Glomerular visceral epithelial cell (primary cell): ENCODE results near the gene MAT2A.
A peak's percentile ranks its signal among the peaks of the same experiment; 100 is the strongest.
"Not testable (repeated sequence)": the region's sequence is repeated elsewhere in the genome, so short reads cannot be mapped to it uniquely, and the experiment has no call there.

Source experiments
- DNase-seq: peaks from one replicate; pipeline ENCODE4 v3.0.0-alpha.2; 2016; ENCODE audit errors: extremely low spot score

Gene MAT2A

DNA sequence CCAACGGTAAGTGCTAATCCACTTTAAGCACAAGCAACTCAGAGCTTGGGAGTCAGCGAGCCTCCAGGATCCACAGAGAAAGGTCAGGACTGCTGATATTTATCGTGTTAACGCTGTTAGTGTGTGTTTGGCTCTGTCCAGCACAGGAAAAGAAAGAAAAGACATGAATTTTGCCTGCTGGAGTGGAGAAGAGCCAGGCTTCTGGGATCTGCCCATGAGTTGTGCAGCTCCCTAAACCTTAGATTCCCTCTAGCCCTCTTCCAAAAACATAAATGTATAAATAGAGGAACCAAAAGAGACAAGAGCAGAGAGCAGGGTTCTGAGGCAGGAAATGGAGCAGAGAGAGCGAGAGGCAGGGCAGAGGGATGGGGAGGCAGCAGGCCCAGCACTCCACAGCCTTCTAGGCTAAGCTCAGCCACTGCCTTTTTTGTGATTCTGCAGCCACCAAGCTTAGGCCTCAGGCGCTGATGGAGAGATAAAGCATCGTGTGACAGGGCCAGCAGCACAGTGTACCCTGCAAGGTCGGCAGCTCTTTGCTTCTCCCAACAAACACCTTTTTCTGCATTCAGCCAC lies 14.5 kb upstream of the MAT2A start:
- DNase-seq = no peak

DNA sequence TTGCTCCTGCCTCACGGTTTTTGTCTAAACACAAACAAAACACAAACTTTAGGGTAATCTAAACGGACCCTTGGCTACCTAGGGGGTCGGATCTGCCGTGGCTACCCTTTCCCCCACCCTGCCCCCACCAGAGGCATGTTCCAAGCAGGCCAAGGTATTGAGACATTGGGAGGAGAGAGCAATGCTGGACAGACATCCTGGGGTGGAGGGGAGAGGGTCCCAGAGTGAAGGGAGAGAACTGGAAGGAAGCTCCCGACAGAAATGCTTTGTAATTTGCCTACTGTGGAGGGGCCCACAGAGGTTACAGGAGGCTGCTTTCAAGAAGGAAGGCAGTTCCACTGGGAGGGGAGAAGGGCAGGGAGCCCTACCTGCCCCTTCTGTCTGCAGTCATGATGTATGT lies 13.9 kb upstream of the MAT2A start:
- DNase-seq = no peak

DNA sequence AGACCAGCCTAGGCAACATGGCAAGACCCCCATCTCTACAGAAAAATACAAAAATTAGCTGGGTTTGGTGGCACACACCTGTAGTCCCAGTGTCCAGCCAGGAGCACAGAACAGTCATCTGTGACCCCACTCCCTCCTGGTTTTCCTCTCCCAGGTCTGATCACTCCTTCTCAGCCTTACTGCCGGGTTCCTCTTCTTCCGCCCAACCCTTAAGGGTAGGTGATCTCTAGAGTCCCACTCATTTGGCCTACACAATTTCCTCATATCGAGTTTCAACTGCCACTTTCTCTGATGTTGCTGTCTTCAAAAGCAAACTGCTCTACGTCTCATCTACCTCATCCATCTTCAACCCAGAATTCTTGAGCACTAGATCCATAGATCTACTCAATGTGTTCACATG lies 13.4 kb upstream of the MAT2A start:
- no peak for DNase-seq

DNA sequence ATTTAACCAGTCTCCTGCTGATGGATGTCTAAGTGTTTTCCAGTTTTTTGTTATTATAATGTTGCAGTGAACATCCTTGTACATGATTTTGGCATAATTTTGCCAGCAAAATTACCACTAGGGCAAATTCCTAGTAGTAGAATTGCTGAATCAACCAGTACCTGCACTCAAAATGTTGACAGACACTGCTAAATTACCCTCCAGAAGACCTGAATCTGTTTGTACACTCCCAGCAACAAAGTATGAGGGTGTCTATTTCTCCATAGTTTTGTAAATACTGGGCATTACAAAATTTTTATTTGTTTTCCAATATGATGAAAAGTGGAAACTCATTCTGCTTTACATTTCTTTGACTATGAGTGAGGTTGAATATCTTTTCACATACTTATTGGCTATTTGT lies 11.2 kb upstream of the MAT2A start:
- no peak for DNase-seq

DNA sequence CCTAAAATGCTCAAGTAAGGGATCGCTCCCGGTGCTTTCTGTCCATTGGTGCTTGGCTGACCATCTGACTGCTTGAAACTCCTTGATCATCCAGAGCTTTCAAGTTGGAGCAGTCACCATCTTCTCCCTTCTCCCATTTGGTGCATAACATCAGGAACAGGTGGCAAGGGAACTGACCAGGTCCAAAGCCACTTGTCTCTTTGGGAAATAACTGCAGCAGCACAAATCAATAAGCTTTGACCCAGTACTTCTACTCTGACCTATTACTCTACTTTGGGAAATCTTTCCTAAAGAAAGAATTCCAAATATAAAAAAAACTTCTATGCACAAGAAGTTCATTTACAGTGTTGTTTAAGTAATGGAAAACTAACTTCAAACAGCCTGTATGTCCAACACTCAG lies 10.6 kb upstream of the MAT2A start:
- DNase-seq = no peak

DNA sequence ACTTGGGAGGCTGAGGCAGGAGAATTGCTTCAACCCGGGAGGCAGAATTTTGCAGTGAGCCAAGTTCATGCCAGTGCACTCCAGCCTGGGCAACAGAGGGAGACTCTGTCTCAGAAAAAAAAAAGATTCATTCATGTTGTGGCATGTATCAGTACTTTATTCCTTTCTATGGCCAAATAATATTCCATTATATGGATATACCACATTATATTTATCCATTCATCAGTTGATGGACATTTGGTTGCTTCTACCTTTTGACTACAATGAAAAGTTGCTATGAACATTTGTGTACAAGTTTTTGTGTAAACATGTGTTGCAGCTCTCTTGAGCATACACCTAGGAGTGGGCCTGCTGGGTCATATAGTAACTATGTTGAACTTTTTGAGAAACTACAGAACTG lies 9.2 kb upstream of the MAT2A start:
- no peak for DNase-seq

DNA sequence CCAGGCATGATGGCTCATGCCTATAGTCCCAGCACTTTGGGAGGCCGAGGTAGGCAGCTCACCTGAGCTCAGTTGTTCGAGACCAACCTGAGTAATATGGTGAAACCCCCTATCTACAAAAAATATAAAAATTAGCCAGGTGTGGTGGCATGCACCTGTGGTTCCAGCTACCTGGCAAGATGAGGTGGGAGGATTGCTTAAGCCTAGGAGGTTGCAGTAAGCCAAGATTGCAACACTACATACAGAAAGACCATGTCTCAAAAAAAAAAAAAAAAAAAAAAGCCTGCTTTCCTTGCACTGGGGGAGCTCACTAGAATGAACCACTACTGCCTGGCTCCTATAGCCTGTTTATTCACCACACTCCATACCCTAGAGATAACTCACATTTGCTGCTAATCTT lies 7.4 kb upstream of the MAT2A start:
- DNase-seq = no peak

DNA sequence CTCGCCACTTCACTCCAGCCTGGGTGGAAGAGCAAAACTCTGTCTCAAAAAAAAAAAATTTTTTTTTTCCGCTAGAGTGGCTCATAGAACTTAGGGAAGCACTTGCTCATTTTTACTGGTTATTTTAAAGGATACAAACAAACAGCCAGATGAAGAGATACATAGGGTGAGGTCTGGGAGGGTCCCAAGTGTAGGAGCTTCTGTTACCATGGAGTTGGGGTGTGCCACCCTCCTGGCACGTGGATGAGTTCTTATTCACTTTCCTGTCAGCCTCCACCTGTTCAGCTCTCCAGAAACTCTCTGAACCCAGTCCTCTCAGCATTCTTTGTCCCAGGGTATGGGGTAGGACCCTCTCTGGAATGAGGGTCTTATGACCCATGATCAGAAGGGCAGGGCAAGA lies 4.9 kb upstream of the MAT2A start:
- no peak for DNase-seq

DNA sequence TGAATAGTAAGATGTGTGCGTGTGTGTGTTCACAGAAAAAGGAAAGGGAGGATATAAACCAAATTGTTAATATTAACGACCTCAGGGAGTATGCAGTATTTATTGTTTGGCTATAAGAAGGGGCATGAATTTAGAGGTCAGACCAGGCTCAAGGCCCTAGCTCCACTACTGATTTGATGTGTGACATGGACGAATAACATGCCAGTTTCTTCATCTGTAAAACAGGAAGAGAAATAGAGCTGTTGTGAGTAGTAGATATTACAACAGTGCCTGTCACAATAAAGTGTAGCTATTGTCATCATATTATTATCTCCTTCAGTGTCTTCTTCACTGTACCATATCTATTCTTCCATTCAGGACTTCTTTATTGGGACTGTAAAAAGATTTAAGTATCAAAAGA lies 4.1 kb upstream of the MAT2A start:
- DNase-seq = no peak

DNA sequence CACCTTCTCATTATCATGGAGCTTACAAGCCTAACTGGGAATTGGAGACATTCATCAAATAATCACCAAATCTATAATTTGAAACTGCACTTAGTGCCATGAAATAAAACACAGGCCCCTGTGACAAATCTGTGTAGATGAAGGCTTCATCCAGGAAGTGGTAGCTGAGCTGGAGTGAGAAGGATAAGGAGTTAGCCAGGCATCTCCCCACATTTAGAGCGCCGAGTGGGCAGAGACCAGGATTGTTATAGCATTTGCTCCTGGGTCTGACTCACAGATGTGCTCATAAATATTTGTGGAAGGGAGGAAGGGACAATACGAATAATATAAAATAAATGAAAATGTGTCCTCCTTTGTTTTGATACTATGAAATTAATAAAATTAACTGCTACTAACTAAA lies 2.5 kb upstream of the MAT2A start:
- peak; percentile 72 for DNase-seq

DNA sequence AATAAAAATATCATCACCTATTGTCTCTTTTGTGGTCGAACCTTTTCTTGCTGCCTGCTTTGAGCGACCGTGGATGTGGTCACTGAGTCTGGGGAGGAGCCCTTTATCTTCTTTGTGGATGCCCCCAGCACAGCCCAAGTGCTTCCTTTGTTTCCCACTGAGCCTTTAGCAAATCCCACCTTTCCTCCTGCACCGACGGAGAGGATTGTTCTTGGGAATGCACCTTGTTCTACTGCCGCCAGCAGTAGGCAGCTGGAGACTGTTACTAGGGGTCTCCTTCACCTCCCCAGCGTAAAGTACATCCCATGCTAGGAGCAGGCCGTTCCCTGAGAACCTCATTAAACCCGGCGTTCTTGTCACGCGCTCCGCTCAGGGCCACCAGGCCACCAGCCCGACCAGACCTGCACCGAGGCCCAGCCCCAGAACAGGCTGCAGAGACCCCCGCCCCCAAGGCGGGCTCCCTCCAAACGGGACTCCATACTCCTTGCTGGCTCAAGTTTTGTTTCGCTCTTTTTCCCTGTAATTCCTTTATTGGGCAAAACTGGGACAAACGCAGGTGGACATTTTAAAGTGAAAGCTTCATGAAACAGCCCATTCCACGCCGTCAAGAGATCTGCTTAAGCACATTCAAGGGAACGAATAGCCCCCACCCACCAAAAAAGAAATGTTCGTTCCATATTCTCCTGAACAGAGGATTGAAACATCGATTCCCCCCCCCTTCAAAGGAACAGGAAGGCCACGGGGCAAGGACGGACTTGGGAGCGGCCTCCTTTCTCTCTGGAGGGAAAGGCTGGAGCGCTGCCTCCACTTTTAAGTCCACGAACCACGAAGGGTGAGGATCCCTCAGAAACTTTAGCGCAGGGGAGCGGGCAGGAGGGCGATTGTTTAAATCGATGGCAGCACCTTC lies 1.1 kb upstream of the MAT2A start:
- peak; percentile 38 for DNase-seq

DNA sequence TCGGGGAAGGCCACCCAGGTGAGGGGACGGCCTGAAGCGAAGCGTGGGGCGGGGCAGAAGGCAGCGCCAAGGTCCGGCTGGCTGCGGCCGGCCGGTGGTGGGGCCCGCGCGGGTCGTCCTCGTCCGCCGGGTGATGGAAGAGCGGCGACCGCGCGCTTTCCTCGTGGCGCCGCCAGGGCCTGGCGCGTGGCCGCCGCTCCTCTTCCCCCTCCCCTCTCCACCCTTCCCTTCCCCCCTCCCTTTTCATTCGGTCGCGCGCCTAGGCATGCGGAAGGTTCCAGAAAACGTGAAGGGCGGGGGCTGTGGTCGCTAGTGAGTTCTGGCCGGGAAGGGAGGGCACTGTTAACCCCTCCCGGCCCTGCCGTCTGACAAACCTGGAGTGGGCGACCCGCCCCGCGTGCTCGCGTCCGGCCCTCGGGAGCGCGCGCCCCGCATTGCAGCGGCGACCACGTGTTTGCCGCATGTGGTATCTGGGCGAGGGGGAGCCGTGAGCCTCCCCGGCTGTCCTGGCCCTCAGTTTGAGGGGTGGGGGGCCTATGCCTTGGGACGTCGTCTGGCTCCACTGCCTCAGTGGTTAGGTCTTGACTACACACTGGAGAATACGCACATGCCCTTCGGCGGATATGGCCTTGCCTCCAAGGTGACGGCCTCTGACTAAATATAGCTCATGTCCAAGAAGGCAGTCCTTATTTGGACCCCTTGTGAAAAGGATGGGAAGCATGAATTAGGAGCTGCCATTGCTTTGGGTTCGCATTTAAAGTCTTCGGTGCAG lies 579 bp downstream of the MAT2A start:
- peak; percentile 61 for DNase-seq

DNA sequence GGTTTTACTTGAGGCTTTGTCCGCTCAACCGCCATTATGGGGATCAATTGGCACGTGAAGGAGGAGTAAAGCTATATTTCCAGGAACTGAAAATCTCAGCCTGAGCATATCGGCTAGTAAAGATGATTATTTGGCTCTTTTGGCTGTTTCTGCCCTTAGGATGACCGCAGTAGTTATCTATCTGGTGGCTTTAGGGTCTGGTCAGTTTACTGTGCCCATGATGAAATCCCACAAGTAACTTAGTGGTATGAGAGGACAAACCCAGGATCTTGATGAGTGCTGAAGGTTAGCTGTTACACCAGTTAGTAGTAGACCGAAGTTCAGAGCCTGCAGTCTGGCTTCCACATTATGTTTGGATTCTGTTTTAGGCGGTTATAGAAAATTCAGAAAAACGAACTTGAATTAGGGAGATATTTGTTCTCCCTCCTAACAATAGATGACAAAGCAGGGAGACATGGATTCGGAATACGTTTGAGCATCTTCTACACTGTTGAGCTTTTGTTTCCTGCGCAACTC lies 1.2 kb downstream of the MAT2A start:
- DNase-seq = peak; percentile 14

DNA sequence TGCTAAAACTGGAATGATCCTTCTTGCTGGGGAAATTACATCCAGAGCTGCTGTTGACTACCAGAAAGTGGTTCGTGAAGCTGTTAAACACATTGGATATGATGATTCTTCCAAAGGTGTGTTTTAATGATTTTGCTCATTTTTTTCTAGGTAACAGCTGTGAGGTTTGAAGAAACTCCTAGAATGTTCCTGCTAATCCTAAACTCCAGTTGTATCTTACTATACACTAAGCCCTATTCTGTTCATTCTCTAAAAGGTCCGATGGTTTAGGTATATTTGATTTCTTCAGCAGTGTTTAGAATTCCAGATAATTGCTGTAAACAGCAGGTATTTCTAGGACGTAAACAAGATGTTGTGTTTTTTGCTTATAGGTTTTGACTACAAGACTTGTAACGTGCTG lies 2.3 kb downstream of the MAT2A start:
- no peak for DNase-seq

DNA sequence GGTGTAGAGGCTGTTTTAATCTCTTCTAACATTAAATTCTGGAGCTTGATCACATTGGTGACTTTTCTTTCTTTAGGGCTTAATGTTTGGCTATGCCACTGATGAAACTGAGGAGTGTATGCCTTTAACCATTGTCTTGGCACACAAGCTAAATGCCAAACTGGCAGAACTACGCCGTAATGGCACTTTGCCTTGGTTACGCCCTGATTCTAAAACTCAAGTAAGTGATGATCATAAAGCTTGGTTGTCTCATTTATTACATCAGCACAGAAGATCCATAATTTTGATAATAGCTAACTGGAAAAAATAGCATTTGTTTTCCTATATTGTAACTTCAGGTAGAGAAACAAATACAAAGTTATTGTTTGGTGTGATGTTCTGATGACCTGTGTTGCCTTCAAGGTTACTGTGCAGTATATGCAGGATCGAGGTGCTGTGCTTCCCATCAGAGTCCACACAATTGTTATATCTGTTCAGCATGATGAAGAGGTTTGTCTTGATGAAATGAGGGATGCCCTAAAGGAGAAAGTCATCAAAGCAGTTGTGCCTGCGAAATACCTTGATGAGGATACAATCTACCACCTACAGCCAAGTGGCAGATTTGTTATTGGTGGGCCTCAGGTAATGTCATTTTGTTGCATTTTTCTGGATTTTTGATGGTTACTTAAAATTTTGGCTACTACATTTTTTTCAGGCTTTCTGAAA lies 2.9 kb downstream of the MAT2A start:
- no peak for DNase-seq

DNA sequence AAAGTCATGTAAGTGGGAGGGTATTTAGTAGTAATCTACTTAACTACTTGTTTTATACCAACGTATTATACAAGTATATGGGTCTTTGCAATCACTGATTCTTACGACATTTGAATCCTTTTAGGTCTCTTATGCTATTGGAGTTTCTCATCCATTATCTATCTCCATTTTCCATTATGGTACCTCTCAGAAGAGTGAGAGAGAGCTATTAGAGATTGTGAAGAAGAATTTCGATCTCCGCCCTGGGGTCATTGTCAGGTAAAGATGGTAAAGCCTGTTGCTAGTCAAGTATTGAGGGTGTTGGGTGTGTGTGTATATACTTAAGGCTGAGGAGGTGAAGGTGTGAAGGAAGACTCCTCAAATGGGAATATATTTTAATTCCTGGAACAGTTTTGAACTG lies 3.8 kb downstream of the MAT2A start:
- DNase-seq = no peak

DNA sequence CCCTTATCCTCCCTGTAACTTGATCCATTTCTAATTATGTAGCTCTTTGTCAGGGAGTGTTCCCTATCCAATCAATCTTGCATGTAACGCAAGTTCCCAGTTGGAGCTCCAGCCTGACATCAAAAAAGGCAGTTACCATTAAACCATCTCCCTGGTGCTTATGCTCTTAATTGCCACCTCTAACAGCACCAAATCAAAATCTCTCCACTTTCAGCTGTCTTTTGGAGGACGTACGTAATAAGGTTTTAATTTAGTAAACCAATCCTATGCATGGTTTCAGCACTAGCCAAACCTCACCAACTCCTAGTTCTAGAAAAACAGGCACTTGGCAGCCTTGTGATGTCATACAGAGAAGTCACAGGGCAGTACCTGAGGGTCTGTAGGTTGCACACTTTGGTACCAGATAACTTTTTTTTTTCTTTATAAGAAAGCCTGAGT lies 5.3 kb downstream of the MAT2A start:
- not testable (repeated sequence) for DNase-seq

DNA sequence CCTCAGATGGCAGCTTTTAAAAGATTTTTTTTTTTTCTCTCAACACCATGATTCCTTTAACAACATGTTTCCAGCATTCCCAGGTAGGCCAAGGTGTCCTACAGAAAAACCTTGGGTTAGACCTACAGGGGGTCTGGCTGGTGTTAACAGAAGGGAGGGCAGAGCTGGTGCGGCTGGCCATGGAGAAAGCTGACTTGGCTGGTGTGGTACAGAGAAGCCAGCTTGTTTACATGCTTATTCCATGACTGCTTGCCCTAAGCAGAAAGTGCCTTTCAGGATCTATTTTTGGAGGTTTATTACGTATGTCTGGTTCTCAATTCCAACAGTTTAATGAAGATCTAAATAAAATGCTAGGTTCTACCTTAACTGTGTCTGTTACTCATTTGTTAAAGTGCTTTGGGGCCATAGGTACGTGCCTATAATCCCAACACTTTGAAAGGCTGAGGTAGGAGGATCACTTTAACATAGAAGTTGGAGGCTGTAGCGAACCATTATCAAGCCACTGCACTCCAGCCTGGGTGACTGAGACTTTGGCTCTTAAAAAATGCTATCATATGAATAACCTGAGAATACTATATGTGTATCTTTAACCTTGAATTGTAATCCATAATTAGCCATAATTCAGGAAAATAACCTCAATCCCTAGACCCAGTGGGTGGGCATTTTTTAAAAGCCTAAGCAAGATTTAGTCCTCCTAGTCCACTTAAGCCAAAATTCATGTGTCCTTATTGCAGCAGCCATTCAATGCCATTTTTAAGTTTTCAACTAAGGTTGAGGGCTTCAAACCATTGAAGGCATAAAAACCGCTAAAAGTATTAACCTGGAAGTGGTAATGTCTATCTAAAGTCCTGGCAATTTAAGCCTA lies 6.2 kb downstream of the MAT2A start:
- DNase-seq = not testable (repeated sequence)

DNA sequence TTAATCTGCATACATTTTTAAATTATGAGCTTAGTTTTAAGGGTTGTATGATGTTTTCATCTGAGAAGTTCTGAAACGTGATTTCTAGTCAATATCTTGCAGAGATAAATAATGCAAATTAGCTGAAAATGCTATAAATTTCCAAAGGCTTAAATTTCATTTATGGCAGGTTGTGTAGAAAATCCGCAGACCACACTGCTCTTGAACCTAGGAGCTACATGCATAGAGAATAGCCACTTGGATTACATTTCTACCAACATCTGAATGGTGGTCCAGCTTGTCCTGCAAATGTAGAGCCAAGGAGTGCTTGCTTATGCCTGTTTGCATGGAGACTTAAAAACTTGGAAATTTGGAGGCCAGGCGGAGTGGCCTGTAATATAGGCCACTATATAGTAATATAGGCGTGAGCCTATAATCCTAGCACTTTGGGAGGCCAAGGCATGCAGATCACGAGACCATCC lies 6.8 kb downstream of the MAT2A start:
- peak; percentile 25 for DNase-seq

DNA sequence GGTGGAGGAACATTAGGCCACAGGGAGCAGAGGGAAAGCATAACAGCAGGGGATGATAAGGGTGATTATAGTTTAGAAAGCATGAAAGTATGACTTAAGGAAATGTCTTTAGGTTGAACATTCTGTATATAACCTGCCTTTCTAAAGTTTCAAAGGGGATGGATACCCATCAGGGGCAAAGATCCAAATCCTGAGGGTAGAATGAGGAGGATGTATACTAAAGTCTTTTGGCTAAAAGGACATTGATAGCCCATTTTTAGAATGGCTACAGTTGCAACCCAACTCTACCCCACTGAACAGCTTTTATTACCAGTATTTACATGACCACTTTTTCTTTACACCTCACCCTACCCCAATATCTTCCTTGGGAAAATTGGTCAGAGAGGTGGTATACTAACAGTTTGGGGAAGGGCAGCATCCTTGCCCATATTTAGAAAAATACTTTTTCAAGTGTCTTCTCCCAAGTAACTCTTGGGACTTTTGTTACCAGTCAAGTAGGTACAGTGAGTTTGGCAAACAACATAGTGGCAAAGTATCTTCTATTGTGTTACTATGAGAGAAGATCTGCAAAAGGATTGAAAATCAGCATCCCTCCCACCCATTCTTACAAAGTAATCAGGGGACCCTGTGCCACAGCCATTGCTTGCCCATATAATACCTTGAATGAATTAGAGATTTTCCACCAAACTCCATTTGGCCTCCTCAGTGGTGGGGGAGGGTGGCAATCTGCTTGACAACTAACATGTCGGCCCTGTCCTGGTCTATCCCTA lies 8.3 kb downstream of the MAT2A start:
- DNase-seq = peak; percentile 17
